GM18858 (cell line): ENCODE data around the gene AKT1S1.

Source experiments
- ATAC-seq: cut with Tn5 transposase; IDR thresholded peaks from one replicate; pipeline ENCODE4 v1.9.1; 2021; ENCODE audit not compliant: unreplicated experiment

Gene AKT1S1

DNA sequence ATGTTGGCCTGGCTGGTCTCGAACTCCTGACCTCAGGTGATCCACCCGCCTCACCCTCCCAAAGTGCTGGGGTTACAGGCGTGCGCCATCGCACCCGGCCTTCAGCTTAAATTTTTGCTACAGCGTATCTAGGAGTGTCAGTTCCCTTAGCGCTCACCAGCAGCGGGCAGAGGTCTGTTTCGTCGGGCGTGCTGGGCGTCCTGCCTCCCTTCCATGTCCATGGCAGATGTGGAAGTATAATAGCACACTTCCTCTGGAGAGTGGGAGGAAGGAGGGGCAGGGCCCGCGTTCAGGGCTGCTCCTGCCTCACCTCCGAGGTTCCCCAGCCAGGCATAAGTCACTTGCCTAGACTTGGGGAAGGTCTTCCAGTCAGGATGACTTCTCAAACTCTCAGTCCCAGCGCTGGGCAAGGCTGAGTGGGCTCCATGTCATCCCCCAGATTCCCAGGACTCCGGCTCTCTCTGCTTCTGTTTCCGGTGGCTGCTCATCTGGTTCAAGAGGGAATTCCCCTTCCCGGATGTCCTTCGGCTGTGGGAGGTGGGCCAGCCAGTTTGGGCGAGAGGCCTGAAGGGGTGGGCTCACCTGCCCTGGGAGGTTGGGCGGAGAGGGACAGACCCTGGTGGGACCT lies 10.0 kb upstream of the AKT1S1 start:
- no peak for ATAC-seq

DNA sequence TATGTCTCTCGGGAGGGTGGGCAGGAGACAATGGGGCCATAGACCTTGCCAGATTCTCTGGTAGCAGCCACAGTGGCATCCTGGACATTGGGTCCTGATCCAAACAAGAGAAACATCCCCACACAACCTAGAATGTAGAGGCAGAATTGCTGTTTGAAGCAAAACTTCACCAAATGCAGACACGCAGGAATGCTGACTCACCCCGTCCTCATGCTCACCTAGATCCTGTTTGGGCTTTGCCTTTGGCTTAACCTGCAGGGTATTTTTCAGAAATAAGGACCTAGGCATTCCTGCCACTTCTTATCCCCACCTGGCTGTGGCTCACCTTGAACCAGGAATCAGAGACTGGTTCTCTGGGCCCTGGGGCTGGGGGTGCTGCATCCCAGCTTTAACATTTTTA lies 7.6 kb upstream of the AKT1S1 start:
- ATAC-seq = no peak

DNA sequence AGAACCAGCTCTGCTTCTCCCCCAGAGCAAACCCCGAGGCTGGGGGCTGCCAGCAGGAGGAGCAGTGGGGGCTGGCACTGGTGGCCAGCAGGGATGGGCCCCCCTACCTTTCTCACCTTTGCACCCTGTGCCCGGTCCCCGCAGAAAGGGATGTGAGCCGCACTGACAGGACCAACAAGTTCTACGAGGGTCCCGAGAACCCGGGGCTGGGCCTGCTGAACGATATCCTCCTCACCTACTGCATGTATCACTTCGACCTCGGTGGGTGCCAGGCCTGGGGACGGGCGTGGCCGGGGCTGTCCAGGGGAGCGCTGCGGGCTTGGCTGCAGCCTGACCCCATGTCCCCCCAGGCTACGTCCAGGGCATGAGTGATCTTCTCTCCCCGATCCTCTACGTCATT lies 7.0 kb upstream of the AKT1S1 start:
- ATAC-seq = no peak

DNA sequence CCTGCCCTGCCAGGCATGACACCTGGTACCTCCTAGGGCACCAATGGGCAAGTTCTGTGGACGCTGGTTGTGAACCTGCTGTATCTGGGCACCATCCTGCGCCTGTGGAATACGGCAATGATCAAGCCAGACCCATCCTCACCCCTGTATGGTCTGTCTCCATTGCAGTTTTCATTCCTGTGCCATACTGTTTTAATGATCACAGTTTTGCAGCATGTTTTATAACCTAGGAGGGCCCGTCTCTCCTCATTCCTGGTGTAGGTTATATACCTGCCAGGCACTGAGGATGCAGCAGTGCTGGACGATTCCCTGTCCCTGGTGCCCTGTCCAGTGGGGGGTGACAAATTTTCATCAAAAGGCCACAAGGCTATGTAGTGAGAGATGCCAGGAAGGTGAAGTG lies 5.9 kb upstream of the AKT1S1 start:
- no peak for ATAC-seq

DNA sequence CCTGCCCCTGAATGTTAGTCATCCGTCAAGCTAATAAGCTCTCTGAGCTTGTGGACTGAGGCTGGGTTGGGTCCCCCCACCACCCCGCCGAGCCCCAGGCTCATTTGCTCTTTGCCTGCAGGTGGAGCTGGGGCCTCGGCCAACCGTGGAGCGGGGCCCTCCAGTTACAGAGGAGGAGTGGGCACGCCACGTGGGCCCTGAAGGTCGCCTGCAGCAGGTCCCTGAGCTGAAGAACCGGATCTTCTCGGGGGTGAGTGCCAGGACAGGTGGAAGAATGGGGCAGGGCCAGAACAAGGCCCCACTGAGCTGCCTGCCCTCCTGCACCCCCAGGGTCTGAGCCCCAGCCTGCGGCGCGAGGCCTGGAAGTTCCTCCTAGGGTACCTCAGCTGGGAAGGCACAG lies 5.5 kb upstream of the AKT1S1 start:
- ATAC-seq = no peak

DNA sequence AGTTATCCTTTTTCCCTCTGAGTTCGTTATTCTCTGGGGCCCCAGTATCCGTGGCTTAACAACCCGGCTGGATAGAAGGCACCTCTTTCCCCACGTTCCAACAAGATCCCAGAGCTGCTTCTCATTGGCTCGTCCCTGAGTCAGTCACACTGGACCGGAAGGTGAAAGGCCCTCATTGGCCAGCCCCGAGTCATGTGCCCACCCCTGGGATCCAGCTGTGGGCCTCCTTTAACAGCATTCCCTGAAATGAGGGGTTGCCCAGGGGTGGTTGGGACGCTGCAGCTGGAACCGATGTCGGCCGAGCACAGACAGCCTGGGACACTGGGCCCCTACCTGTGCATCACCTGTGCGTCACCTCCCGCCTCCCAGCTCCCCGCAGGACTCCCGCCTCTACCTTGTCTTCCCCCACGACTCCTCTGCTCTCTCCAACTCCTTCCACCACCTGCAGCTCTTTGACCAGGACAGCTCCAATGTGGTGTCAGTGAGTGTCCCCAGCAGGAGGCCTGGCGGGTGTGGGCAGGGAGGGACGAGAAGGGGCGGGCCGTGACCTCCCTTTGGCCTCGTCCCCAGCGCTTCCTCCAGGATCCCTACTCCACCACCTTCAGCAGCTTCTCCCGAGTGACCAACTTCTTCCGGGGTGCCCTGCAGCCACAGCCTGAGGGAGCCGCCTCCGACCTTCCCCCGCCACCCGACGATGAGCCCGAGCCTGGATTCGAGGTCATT lies 4.7 kb upstream of the AKT1S1 start:
- no peak for ATAC-seq

DNA sequence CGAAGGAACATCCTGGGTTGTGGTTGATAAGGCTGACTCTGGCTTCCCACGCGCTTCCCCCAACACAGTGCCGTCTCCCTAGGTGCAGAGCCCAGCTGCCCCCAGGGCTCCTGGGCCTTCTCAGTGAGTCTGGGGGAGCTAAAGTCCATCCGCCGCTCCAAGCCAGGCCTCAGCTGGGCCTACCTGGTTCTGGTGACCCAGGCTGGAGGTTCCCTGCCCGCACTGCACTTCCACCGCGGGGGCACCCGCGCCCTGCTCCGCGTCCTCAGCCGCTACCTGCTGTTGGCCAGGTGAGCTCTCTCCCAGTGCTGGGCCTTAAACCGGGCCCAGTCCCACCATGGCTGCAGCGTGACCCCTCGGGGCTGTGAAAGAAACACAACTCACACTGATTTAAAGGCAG lies 4.0 kb upstream of the AKT1S1 start:
- ATAC-seq = no peak

DNA sequence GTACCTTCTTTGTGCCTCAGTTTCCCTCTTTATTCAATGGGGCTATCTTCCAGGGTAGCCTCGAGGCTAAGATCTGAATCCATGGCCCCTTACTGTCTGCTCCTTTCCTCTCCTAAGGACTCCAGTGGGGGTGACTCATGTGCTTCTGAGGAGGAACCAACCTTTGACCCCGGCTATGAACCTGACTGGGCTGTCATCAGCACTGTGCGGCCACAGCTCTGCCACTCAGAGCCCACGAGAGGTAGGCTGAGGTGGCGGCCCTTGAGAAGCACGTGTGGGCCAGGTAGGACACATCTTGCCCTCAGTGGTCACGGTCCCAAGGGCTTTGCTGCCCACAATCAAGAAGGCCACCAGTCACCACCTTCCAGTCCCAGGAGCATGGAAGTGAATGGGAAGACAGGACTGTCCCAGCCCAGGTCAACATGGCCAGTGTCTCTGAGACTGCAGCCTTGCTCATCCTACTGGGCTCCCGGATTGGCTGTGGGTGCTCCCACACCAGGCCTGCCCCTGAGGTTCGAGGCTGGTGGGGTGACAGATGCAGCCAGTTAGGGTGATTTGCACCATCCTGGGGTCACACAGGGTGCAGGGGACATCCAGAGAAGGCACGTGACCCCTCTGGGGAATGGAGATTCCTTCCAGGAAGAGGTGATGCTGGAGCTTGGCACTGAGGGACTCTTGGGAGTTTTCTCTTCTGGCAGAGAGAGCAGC lies 3.2 kb upstream of the AKT1S1 start:
- ATAC-seq = no peak

DNA sequence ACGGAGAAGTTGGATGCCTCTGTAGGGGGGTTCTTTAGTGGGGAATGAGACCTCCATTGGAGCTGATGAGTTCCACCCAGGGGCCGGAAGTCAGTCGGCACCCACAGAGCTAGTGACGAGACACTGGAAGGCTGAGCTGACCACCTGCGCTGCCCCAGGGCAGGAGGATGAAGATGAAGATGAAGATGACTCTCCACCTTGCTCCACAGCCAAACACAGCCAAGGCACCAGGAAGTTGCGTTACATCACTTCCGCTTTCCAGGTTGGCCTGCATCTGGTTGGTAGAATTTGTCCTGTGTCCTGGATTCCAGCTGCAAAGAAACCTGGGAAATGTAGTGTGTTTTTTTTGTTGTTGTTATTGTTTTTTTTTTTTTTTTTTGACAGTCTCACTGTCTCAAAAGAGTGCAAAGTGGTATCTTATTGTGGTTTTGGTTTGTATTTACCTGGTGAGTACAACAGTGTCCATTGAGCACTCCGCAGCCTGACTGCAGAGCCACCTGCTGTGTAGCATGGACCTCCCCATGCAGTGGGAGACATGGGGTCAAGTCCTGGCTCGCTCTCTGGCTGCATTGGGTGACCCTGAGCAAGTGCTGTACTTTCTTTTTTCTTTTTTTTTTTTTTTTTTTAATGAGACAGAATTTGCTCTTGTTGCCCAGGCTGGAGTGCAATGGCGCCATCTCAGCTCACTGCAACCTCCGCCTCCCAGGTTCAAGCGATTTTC lies 2.2 kb upstream of the AKT1S1 start:
- no peak for ATAC-seq

DNA sequence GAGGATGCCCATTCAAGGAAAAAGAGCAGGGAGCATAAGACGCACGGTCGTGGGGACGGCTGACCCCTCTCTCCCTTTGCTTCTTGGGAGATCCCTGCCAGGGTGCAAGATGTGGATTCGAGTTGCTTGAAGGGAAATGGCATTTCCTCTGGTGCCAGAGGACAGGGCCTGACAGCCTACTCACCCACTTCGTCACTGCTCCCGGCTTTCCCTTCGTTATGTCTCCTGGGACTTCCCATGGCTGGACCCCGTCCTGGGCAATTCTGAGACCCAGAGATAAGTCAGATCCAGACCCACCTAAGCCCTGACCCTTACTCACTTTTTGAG lies 1.6 kb upstream of the AKT1S1 start:
- no peak for ATAC-seq

DNA sequence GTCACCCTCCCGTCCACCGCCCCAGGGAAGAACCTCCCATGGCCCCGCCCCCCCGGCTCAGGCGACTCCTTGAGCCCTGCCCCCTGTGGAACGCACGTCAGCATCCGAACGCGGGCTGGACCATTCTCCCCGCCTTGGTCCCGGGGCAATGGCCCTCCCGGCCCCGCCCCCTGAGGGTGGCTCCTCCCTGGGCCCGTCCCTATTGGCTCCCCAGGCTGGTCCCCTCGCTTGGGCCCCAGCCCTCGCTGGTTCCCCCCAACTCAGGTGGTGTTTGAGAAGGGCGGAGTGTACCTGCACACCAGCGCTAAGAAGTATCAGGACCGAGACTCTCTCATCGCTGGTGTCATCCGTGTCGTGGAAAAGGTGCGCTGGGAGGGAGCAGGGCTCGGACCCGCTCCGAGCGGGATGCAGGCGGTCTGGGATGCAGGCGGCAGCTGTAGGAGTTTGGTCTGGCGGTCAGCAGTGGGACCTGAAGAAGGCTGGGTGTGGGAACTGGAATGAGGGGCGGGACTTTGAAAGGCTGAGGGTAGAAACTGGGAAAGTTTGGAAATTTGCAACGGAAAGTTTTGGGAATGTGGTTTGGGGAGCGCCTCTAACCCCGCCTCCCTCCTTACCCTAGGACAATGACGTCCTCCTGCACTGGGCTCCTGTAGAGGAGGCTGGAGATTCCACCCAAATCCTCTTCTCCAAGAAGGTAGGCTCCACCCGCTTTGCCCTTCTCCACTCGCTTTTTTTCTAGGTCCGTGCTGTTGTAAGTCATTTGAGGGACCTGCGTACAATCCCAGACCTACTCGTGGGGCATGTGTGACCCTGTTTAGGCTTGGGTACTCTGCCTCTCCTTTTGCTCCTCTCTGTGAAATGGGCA lies 956 bp upstream of the AKT1S1 start:
- ATAC-seq = peak; percentile 24

DNA sequence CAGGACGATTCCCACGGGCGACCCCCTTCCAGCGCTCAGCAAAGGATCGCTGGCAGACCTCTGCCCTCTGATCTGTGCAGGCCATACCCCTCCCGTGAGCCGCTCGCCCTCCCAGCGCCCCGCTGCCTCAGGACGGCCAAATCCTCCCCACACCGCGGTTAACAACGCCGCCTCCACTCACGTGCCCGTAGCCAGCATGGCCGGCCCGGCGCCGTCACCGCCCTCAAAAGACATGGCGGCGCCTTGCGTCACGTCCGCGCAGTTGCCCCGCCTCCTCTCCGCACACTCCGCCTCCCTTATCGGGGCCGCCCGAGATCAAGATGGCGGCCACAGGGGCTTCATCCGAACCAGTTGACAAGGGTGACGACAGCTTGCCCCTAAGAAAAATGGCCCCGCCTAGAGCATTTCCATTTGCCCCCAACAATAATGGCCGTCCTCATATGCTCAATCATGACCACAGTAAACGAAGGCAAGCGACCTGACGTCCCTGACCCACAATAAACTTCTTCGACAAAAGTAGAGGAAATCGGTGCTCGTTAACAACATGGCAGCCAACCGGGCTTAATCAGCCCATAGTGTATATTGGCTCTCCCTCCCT lies 634 bp downstream of the AKT1S1 start:
- ATAC-seq = peak; percentile 39

DNA sequence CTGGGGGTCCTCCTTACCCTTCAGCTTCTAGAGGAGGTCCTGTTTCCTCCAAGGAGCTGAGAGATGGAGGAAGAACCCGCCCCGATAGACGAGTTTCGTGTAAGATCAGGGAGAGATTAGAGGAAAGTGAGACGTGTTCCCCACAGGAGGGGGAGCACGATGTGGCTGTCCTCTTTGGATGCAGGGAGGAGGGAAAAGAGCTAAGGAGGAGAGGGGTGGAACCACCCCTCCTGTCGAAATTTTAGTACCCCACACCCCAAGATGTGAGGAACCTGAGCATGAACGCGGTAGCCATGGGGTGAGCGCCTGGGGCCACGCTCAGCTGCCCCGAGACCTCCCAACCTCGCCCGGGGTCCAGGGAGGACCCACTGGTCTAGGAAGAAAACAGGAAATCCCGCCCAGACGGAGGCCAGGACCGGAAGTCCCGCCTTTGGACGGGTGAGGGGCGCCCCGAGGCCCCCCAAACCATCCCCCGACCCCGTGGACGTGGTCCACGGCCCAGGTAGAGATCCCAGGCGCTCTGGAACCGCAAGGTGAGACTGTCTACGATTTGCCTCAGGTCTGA lies 1.2 kb downstream of the AKT1S1 start:
- ATAC-seq = no peak

DNA sequence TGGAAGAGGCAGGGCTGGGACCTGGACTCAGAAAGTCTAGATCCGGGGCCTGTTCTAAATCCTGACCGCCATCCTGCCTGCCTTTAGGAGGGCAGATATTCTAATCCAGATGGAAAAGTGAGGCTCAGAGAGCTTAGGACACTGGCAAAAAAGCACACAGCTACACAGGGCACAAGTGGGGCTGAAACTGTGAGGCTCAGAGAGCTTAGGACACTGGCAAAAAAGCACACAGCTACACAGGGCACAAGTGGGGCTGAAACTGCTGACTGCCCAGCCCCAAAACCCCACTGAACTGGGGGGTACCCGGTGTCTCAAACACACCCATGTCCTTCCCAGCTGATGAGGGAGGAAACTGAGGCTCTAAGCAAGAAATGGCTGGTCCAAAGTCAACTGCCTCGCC lies 2.0 kb downstream of the AKT1S1 start:
- no peak for ATAC-seq

DNA sequence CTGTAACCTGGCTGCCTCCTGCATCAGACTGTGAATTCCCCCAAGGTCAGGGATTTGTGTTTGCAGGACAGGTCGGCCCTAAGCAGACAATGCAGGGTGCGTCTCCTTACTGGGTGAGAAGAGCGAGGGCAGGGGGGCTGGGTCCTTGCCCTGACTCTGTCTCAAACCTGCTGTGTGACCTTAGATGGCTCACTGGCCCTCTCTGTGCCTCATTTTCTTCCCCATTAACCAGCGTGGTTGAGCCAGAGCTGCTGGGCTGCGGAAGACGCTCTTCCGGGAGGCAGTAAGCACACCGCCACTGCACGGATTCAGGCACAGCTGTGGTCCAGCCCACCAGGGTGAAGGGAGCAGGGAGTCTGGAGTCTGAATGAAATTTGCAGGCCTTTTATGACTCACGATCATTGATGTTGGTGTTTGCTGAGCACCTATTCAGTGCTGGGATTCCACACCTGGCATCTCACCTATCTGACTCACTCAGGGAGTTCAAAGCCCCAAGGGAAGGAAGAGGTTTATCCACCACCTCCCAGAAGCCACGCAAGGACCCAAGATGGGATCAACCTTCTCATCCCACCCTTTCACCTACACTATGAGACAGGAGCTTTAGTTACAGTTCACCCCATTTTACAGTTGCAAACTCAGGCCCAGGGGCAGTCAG lies 2.5 kb downstream of the AKT1S1 start:
- ATAC-seq = no peak

DNA sequence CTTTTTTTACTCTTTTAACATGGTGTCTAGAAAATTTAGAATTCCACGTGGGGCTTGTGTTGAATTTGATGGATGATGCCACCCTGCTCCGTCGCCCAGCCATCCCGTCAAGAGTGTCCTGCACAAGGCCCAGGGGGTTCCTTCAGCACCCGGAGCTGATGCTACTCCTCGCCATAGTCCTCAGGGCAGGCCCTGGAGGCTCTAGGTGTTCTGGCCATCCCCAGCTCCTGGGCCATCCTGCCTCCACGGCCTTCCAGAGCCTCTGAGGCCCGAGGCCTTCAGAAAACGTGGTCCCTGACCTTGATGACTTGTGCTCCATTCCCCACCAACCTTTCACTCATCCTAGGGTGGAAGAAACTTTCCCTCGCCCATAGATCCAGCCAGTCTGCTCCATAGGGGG lies 3.3 kb downstream of the AKT1S1 start:
- ATAC-seq = no peak

DNA sequence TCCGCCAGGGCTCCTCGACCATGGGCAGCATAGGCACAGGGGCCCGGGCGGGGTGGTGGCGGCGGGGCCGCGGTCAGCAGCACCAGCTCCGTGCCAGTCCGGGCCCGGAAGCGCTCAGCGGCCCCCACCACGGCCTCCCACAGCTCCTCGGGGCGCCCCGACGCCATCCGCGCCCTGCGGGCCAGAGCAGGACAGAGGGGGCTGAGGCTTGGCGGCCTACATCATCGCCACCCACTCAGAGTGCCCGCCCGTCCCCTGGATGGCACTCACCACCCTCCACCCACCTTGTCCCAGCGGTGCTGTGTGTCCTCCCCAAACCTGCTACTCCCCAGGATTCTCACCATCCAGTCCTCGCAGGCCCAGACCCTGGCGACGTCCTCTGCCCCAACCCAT lies 4.0 kb downstream of the AKT1S1 start:
- ATAC-seq = no peak

DNA sequence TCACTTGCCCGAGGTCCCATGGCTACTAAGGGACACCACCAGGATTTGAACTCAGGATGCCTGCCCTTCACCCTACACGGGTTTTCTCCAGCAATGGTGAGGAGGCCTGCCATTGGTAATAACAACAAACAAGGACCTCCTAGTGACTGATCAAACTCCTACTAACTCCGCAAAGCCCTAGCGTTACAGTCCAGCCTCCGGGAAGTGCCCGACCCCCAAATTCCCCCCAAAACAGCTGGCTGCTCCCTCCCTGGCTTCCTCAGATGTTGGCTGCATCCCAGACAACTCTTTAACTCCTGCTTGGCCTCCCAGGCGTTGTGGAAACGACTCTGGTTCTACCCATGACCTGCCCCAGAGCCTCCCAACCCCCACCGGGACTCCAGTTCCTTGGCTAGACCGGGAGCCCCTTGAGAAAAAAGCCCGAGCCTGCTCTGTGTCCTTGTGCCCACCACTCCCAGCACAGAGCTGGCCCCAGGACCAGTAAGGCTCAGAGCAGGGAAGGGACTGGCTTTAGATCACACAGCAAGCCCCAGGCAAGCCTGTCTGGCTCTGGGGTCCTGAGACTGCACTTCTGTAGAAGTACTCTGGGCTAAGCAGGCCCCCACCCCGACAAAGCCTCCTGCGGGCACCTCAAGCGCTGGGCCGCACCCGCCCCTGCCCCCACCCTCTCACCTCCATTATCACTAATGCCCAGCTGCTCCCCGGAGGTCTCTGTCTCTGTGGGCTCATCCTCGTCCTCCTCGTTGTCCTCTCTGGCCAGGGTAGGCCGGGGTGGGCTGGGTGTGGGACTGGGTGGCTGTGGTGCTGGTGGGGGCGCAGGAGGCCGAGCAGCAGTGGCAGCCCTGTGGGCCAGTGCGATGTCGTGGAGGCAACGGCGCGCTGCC lies 4.7 kb downstream of the AKT1S1 start:
- ATAC-seq = no peak
